GM19043 (cell line): ENCODE measurements around the gene POLD1.
"Not testable (repeated sequence)": the region's sequence is repeated elsewhere in the genome, so short reads cannot be mapped to it uniquely, and the experiment has no call there.

ENCODE experiments used
- ATAC-seq: cut with Tn5 transposase; IDR thresholded peaks from one replicate; pipeline ENCODE4 v1.9.1; 2021; ENCODE audit warnings: low read depth; ENCODE audit not compliant: unreplicated experiment

The POLD1 gene

GRCh38 chr19:50383852-50384684 lies at the start of gene POLD1:
POLD1 (plus strand) TSS chr19:50384347; CDS start chr19:50398852, 14,505 bp downstream.
- peak; percentile 82 for ATAC-seq

GRCh38 chr19:50334741-50335421 lies 49.3 kb upstream of the POLD1 start:
- ATAC-seq: no peak

- not testable (repeated sequence) for ATAC-seq
Measured at GRCh38 chr19:50337031-50337430, 47.1 kb upstream of the POLD1 start.

GRCh38 chr19:50340331-50340730 lies 43.8 kb upstream of the POLD1 start:
- no peak for ATAC-seq

- ATAC-seq: peak; percentile 50
Measured at GRCh38 chr19:50341091-50341564, 43.0 kb upstream of the POLD1 start.

- ATAC-seq: no peak
Measured at GRCh38 chr19:50344661-50345318, 39.4 kb upstream of the POLD1 start.

- not testable (repeated sequence) for ATAC-seq
Measured at GRCh38 chr19:50347089-50347581, 37.0 kb upstream of the POLD1 start.

GRCh38 chr19:50349277-50350057 lies 34.7 kb upstream of the POLD1 start:
- no peak for ATAC-seq

GRCh38 chr19:50352242-50352641 lies 31.9 kb upstream of the POLD1 start:
- no peak for ATAC-seq

- not testable (repeated sequence) for ATAC-seq
Measured at GRCh38 chr19:50353487-50353880, 30.7 kb upstream of the POLD1 start.

GRCh38 chr19:50356691-50357177 lies 27.4 kb upstream of the POLD1 start:
- ATAC-seq: no peak

GRCh38 chr19:50357178-50358100 lies 26.7 kb upstream of the POLD1 start:
- no peak for ATAC-seq

- no peak for ATAC-seq
Measured at GRCh38 chr19:50358483-50359327, 25.4 kb upstream of the POLD1 start.

GRCh38 chr19:50359328-50359818 lies 24.8 kb upstream of the POLD1 start:
- ATAC-seq: no peak

- ATAC-seq: no peak
Measured at GRCh38 chr19:50361290-50362029, 22.7 kb upstream of the POLD1 start.

- no peak for ATAC-seq
Measured at GRCh38 chr19:50362030-50362412, 22.1 kb upstream of the POLD1 start.
